Right ventricle myocardium superior (tissue), 1 donor: ENCODE measurements around the gene HIRIP3. TPM values are rescaled to one million over a fixed set of nuclear protein-coding genes. Genes with fewer than 3 reads are reported as not detected.

ENCODE experiments used
- ATAC-seq: fragments of 200-7000 bp; cut with Tn5 transposase; one replicate; pipeline ENCODE4 v1.9.1; 2020; ENCODE audit warnings: mild to moderate bottlenecking; ENCODE audit not compliant: poor library complexity
- DNase-seq: peaks from one replicate; pipeline ENCODE4 v3.0.0-alpha.2; 2020
- intact Hi-C: fragments of 100-400 bp; cut with DNase I; formaldehyde crosslinking; loops from one replicate; pipeline ENCODE4 v1.11.2; 2022
- total RNA-seq: library from RNA; stranded (reverse); fragmentation: NEBNext Ultra II Directional; extraction: Animal tissue kit (Norgen Biotek cat#: 25700); gene quantifications from one replicate; pipeline ENCODE4 v1.2.1, GENCODE V29; 2021
- donor health status: DM: no; HTN: yes; CAD: no; lungs with severe emphysema.

The HIRIP3 gene
- total RNA-seq, 1 donor from 2014 or later, result 19.5 TPM

DNA sequence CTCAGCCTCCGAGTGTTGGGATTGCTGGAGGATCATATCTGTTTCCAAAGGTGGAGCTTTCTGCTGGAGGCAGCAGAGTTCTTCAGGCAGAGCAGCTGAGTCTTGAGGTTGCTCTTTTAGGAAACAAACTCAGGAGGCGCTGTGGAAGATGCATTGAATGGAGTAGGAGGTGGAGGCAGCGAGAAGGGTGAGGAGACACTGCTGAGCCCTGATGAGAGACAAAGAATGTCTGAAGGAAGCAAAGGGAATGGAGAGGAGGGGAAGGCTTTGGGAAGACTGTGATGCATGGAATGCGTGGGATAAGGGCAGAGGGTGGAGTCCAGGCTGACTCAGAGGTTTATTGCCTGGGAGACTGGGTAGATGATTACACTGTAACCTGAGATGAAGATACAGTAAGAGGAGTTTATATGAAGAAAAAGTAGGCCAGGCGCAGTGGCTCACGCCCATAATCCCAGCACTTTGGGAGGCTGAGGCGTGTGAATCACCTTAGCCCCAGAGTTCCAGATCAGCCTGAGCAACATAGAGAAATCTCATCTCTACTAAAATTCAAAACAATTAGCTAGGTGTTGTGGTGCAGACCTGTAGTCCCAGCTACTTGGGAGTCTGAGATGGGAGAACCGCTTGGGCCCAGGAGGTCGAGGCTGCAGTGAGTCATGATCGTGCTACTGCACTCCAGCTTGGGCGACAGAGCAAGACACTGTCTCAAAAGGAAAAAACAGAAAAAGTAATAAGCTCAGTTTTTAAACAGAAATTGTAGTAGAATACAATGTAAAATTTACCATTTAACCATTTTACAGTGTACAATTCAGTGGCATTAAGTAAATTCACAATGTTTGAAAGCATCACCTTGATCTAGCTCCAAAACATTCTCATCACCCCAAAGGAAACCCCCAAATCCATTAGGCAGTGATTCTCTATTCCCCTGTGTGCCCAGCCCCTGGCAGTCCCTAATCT is 51.3 kb downstream of the HIRIP3 start:
- no peak for DNase-seq
- intact Hi-C loops, result no loop called here
- peak; percentile 51 for ATAC-seq

Other genes starting within 250 kb of the HIRIP3 start
- gene C16orf54, start 249.6 kb downstream of the HIRIP3 start, total RNA-seq, result 0.65 TPM
- gene ZG16, start 217.4 kb downstream of the HIRIP3 start, total RNA-seq, result not detected
- 59.8 TPM for gene KIF22, start 204.9 kb downstream of the HIRIP3 start, total RNA-seq
- gene MAZ, start 189.1 kb downstream of the HIRIP3 start, total RNA-seq, result 74.0 TPM
- gene PRRT2, start 183.4 kb downstream of the HIRIP3 start, total RNA-seq, result 3.3 TPM
- 14.7 TPM for gene PAGR1, start 179.5 kb downstream of the HIRIP3 start, total RNA-seq
- gene MVP, start 175.2 kb downstream of the HIRIP3 start, total RNA-seq, result 45.5 TPM
- gene CDIPT, start 132.4 kb downstream of the HIRIP3 start, total RNA-seq, result 63.0 TPM
- gene SEZ6L2, start 96.1 kb downstream of the HIRIP3 start, total RNA-seq, result 0.70 TPM
- not detected for gene ASPHD1, start 95.1 kb downstream of the HIRIP3 start, total RNA-seq
- gene KCTD13, start 69.4 kb downstream of the HIRIP3 start, total RNA-seq, result 6.6 TPM
- gene TMEM219, start 33.5 kb downstream of the HIRIP3 start, total RNA-seq, result 70.6 TPM
- 29.7 TPM for gene TAOK2, start 21.7 kb downstream of the HIRIP3 start, total RNA-seq
- 28.0 TPM for gene INO80E, start 624 bp upstream of the HIRIP3 start, total RNA-seq
- 0.13 TPM for gene DOC2A, start 15.4 kb upstream of the HIRIP3 start, total RNA-seq
- gene C16orf92, start 27.6 kb upstream of the HIRIP3 start, total RNA-seq, result not detected
- gene TLCD3B, start 35.7 kb upstream of the HIRIP3 start, total RNA-seq, result not detected
- gene ALDOA, start 70.1 kb upstream of the HIRIP3 start, total RNA-seq, result 3,843 TPM
- 33.2 TPM for gene PPP4C, start 80.4 kb upstream of the HIRIP3 start, total RNA-seq
- gene TBX6, start 96.3 kb upstream of the HIRIP3 start, total RNA-seq, result 1.0 TPM
- gene YPEL3, start 100.6 kb upstream of the HIRIP3 start, total RNA-seq, result 64.1 TPM
- gene GDPD3, start 117.9 kb upstream of the HIRIP3 start, total RNA-seq, result 2.6 TPM
- 50.8 TPM for gene MAPK3, start 127.6 kb upstream of the HIRIP3 start, total RNA-seq
- gene CORO1A, start 188.0 kb upstream of the HIRIP3 start, total RNA-seq, result 8.4 TPM
- gene BOLA2B, start 198.0 kb upstream of the HIRIP3 start, total RNA-seq, result 48.7 TPM
- gene SLX1A, start 198.3 kb upstream of the HIRIP3 start, total RNA-seq, result 16.2 TPM
- 3.3 TPM for gene SULT1A3, start 203.6 kb upstream of the HIRIP3 start, total RNA-seq